Effector memory CD4-positive, alpha-beta T cell (primary cell): ENCODE results near the gene FOXN1.

Experiments used
- DNase-seq, 3 donors: peaks; one replicate each; pipeline ENCODE4 v3.0.0-alpha.2; 2020
- H3K27ac ChIP-seq: 2 replicates; pipeline ENCODE4 v1.7.0; 2013; ENCODE audit warnings: mild to moderate bottlenecking, low read length, moderate library complexity; ENCODE audit not compliant: insufficient read depth, poor library complexity, severe bottlenecking
- H3K27me3 ChIP-seq: replicated peaks from 2 replicates; pipeline ENCODE4 v1.7.0; 2013; ENCODE audit warnings: mild to moderate bottlenecking, low read length; ENCODE audit not compliant: insufficient read depth, control insufficient read depth, poor library complexity, severe bottlenecking
- H3K36me3 ChIP-seq: 2 replicates; pipeline ENCODE4 v1.7.0; 2013; ENCODE audit warnings: mild to moderate bottlenecking, low read length, moderate library complexity; ENCODE audit not compliant: control insufficient read depth, insufficient read depth
- H3K4me1 ChIP-seq: 2 replicates; pipeline ENCODE4 v1.7.0; 2013; ENCODE audit warnings: low read length, mild to moderate bottlenecking; ENCODE audit not compliant: control insufficient read depth, insufficient read depth, poor library complexity, severe bottlenecking
- H3K4me3 ChIP-seq: 2 replicates; pipeline ENCODE4 v1.7.0; 2013; ENCODE audit warnings: low read length, low read depth, mild to moderate bottlenecking; ENCODE audit not compliant: insufficient read depth, poor library complexity, severe bottlenecking
- H3K9me3 ChIP-seq: 2 replicates; pipeline ENCODE4 v1.7.0; 2013; ENCODE audit warnings: mild to moderate bottlenecking, low read length, moderate library complexity; ENCODE audit not compliant: control insufficient read depth

FOXN1 gene

DNA sequence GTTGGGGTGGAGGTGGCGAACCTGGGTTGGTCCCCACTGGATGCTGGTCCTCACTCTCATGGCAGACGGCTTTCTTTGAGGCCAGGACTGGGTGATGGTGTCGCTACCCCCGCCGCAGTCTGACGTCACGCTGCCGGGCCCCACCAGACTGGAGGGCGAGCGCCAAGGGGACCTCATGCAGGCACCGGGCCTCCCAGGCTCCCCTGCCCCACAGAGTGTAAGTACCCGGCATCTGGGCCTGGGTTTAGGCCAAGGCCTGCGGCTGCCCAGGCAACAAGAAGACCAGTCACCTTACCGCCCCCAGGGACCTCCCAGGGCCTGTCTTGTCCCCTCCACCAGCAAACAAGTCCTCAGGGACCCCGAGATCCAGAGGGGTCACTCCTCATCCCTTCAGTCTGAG is 17.7 kb downstream of the FOXN1 start:
- Histone ChIP-seq H3K4me3 (no peak overlapping the region), H3K4me1 (no peaks in the 10 kb centered on the region), H3K27me3 (no peaks in the 10 kb centered on the region), H3K36me3 (no peaks in the 10 kb centered on the region), H3K9me3 (no peaks in the 10 kb centered on the region), H3K27ac (no peak overlapping the region)
- DNase-seq, result no peak

DNA sequence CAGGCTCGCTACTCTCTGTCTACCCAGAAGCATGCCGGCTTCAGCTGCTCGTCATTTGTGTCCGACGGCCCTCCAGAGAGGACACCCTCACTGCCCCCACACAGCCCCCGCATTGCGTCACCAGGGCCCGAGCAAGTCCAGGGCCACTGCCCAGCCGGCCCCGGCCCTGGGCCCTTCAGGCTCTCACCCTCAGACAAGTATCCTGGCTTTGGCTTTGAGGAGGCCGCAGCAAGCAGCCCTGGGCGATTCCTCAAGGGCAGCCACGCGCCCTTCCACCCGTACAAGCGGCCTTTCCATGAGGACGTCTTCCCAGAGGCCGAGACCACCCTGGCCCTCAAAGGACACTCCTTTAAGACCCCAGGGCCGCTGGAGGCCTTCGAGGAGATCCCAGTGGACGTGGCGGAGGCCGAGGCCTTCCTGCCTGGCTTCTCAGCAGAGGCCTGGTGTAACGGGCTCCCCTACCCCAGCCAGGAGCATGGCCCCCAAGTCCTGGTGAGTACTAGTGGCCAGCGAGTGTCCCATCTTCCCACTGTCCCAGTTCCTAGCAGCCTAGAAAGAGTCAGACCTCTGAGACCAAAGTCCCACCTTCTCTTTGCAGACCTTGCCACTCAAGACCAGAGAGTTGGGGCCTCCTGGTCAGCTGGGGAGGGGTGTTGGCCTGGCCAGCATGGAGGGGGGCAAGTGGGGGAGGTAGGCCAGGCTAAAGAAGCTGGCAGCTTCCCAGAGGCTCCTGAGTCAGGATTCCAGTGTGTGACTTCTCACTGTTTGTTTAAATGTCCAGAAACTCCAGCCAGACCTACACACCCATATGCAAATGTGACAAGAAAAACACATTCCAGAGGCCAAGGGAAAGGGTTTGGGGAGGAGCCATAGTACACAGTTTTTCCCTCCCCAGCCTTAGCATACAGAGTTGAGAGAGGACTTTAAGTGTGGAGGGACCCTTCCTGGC is 18.6 kb downstream of the FOXN1 start:
- Histone ChIP-seq H3K27ac (no peak overlapping the region), H3K27me3 (no peaks in the 10 kb centered on the region), H3K4me3 (no peak overlapping the region), H3K9me3 (no peaks in the 10 kb centered on the region), H3K4me1 (no peaks in the 10 kb centered on the region), H3K36me3 (no peaks in the 10 kb centered on the region)
- DNase-seq, result no peak

DNA sequence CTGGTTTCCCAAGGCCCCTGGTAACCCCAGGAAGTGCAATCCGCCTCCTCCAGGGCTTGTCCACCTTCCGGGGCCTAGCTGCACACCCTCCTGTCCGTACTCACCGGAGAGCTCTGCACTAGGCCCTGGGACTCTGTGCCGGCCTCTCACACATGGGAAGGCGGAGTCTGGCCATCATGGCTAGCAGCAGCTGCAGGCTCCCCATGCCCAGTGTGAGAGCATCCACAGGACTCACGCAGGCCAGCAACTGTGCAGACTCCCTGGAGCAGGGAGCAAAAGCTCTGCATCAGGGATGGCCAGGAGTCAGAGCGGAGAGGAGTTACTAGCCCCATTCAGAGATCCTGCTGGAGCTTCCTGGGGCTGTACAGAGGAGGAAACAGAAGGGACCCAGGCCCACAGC is 20.2 kb downstream of the FOXN1 start:
- no peaks in the 10 kb centered on the region for H3K4me1 ChIP-seq
- H3K36me3 ChIP-seq, result no peaks in the 10 kb centered on the region
- H3K4me3 ChIP-seq, result no peak overlapping the region
- no peaks in the 10 kb centered on the region for H3K9me3 ChIP-seq
- H3K27ac ChIP-seq, result no peak overlapping the region
- H3K27me3 ChIP-seq, result no peaks in the 10 kb centered on the region
- no peak for DNase-seq

DNA sequence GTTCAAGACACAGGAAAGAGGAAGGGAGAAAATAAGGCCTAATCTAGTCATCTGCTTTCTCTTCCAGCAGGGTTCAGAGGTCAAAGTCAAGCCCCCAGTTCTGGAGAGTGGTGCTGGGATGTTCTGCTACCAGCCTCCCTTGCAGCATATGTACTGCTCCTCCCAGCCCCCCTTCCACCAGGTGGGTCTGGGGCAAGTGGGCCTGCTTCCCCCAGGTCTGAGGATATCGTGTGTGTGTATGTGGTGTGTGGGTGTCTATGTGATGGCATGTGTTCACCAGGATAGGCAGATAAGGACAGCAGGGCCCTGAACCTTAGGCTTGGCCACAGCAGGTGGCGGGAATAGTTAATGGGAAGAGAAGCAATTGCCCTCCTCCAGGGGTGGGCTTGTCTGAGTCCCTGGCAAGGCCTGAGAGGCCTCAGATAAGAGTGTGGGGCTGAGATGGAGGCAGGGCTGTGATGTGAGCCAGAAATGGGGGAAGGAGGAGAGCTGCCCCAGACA is 21.1 kb downstream of the FOXN1 start:
- H3K4me3 ChIP-seq, result no peak overlapping the region
- DNase-seq, result no peak
- no peaks in the 10 kb centered on the region for H3K27me3 ChIP-seq
- H3K36me3 ChIP-seq, result no peaks in the 10 kb centered on the region
- H3K4me1 ChIP-seq, result no peaks in the 10 kb centered on the region
- no peaks in the 10 kb centered on the region for H3K9me3 ChIP-seq
- no peak overlapping the region for H3K27ac ChIP-seq

GRCh38 chr17:28527859-28528258 is 21.7 kb downstream of the FOXN1 start:
- Histone ChIP-seq H3K36me3 (no peaks in the 10 kb centered on the region), H3K9me3 (no peaks in the 10 kb centered on the region), H3K27ac (no peak overlapping the region), H3K4me1 (no peaks in the 10 kb centered on the region), H3K4me3 (no peak overlapping the region), H3K27me3 (no peaks in the 10 kb centered on the region)
- DNase-seq, result no peak

- H3K36me3 ChIP-seq, result no peaks in the 10 kb centered on the region
- no peaks in the 10 kb centered on the region for H3K27me3 ChIP-seq
- H3K9me3 ChIP-seq, result no peaks in the 10 kb centered on the region
- H3K4me3 ChIP-seq, result no peak overlapping the region
- no peak overlapping the region for H3K27ac ChIP-seq
- H3K4me1 ChIP-seq, result no peaks in the 10 kb centered on the region
- no peak for DNase-seq
Observed at GRCh38 chr17:28528327-28529012, 22.3 kb downstream of the FOXN1 start.

GRCh38 chr17:28529013-28529400 is 22.9 kb downstream of the FOXN1 start:
- Histone ChIP-seq H3K9me3 (no peaks in the 10 kb centered on the region), H3K36me3 (no peaks in the 10 kb centered on the region), H3K4me1 (no peaks in the 10 kb centered on the region), H3K4me3 (no peak overlapping the region), H3K27ac (no peak overlapping the region), H3K27me3 (no peaks in the 10 kb centered on the region)
- no peak for DNase-seq

DNA sequence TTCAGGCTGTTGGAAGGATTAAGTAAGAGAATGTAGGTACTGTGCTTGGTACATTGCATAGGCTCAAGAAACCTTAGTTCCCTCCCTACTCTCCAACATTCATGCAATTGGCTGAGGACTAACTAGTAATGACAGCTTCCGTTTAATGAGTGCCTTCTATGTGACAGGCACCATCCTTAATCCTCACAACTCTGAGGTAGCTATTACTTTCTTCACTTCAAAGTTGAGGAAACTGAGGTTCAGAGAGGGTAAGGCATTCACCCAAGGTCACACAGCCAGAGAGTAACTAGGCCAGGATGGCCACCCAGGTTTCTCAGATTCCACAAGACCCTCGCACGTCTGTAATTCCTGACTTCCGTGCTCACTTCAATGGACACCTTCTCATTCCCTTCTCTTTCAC is 24.1 kb downstream of the FOXN1 start:
- no peaks in the 10 kb centered on the region for H3K9me3 ChIP-seq
- H3K27me3 ChIP-seq, result no peaks in the 10 kb centered on the region
- no peak overlapping the region for H3K27ac ChIP-seq
- no peak overlapping the region for H3K4me3 ChIP-seq
- no peaks in the 10 kb centered on the region for H3K36me3 ChIP-seq
- DNase-seq, result no peak
- H3K4me1 ChIP-seq, result no peaks in the 10 kb centered on the region

- DNase-seq, result no peak
- Histone ChIP-seq H3K4me3 (no peak overlapping the region), H3K9me3 (no peaks in the 10 kb centered on the region), H3K4me1 (no peaks in the 10 kb centered on the region), H3K27me3 (no peaks in the 10 kb centered on the region), H3K36me3 (no peaks in the 10 kb centered on the region), H3K27ac (no peak overlapping the region)
Observed at GRCh38 chr17:28530926-28531325, 24.8 kb downstream of the FOXN1 start.
